NCI-H2196 (cell line): ENCODE results near the gene ZNF554.
"Not testable (repeated sequence)": the region's sequence is repeated elsewhere in the genome, so short reads cannot be mapped to it uniquely, and the experiment has no call there.

Experiments used
- DNase-seq: peaks from one replicate; lab custom pipeline; 2025; ENCODE audit not compliant: unreplicated experiment; lab: John Stamatoyannopoulos, UW

The ZNF554 gene

DNA sequence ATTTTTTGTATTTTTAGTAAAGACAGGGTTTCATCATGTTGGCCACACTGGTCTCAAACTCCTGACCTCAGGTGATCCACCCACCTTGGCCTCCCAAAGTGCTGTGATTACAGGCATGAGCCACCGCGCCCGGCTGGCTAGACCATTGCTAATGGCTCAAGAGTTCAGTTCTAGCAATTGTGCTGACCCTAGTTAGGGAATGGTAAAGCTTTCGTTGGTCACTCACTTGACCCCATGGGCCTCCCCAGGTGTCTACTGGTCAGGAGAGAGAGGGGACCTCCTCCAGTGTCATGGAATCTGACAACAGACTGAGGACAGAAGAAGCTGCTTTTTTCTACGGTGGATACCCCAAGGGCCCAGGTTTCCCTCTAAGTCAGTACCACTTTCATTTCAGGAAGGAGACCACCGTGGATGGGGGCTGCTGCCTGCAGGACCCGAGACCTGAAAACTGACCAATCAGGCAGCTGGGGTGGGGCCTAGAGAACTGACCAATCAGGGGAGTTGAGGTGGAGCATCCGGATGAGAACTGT, 46.9 kb downstream of the ZNF554 start:
- DNase-seq: no peak

DNA sequence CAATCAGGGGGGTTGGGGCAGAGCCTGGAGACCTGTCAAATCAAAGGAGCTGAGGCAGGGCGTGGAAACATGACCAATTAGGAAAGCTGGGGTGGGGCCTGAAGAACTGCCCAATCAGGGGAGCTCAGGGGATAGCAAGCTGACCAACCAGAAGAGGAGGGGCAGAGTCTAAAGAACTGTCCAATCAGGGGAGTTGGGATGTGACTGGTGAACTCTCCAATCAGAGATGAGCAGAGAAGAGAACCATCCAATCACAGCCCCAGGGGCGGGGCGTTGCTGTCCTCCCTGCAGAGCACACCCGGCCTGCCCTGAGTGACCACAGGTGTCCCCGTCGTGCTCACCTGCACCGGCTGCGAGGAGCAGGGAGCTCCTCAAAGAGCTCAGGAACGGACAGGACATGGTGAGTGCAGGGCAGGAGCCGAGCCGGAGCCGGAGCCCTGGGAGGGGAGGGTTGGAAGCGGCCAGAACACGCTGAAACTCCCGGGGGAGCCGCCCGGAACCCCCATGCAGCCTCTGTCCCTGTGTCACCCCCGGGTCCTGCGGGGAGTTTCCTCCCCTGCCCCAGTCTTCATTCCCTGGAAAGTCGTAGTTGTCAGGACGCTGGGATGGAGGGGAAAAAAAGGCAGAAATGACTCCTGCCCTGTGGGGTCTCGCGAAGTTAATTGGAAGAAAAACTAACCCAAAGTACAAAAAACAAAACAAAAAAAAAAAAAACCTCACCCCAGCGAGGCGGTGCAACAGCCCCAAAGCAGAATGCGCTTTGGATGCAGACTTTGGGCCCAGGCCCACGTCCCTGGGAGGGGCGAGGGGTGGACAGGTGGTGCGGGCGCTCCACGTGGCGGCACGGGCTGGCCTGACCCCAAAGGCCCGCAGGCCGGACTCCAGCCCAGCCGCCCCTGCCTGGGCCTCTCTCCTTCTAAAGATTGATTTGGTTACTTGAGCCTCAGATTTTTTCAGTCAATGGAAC, 47.6 kb downstream of the ZNF554 start, which contains the start of gene ZNF556:
TSS of gene ZNF556 (plus strand) at position 311 of the 967 bp plus-strand sequence. CDS start at position 398, 87 bp downstream.
- DNase-seq: peak; percentile 92

GRCh38 chr19:2869618-2870017, 50.0 kb downstream of the ZNF554 start:
- no peak for DNase-seq

DNA sequence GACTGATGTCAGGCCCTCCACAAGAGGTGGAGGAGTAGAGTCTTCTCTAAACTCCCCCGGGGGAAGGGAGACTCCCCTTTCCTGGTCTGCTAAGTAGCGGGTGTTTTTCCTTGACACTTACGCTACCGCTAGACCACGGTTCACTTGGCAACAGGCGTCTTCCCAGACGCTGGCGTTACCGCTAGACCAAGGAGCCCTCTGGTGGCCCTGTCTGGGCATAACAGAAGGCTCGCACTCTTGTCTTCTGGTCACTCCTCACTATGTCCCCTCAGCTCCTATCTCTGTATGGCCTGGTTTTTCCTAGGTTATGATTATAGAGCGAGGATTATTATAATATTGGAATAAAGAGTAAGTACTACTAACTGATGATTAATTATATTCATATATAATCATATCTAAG, 52.5 kb downstream of the ZNF554 start:
- DNase-seq: not testable (repeated sequence)

GRCh38 chr19:2877398-2878331, 58.0 kb downstream of the ZNF554 start:
- no peak for DNase-seq

DNA sequence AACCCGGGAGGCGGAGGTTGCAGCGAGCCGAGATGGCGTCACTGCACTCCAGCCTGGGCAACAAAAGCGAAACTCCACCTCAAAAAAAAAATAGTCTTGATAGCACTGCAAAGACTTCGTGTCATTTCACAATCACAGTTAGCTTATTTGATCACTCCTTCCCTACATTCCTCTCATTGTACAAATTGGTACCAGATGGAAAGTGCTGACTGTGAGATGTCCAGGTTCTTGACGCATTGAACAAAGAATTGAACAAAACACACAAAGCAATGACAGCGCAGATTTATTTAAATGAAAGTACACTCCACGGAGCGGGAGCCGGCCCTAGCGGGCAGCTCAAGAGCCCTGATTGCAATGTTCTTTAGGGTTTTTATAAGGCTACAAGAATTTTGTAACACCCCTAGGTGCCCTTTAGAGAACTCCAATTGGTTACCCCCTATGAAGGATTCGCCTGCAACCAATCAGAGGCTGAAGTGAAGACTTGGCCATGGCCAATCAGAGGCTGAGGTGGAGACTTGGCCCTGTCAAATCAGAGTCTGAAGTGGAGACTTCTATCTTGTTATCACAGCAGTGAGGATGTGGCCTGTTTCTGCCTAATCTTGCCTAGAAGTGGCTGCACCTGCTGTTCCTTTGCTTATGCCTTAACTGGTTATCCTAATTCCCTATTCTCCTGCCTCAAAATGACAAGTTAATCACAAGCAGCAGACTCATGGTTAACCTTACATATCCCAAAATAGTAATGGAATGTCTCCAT, 64.2 kb downstream of the ZNF554 start:
- DNase-seq: no peak

DNA sequence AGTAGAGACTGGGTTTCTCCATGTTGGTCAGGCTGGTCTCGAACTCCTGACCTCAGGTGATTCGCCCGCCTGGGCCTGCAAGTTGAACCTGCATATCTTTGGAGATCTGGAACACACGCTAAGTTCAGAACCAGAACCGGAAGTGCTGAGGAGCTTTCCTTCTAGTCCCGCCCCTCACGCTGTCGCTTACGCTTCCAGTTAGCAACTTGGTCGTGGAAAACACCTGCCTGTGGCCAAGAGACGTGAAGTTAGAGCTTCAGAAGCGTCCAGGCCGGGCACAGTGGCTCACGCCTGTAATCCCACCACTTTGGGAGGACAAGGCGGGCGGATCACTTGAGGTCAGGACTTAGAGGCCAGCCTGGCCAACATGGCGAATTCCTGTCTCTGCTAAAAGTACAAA, 66.1 kb downstream of the ZNF554 start:
- DNase-seq: no peak
